Stimulated activated CD8-positive, alpha-beta memory T cell treated with anti-CD3 and anti-CD28 coated beads, Interleukin-4, amount 100 ng/mL, for 4 hours (primary cell): ENCODE measurements around the gene PIP4K2C.
A peak's percentile ranks its signal among the peaks of the same experiment; 100 is the strongest.
"Not testable (repeated sequence)": the region's sequence is repeated elsewhere in the genome, so short reads cannot be mapped to it uniquely, and the experiment has no call there.

Experiments used
- DNase-seq, 2 donors: peaks; one replicate each; pipeline ENCODE4 v3.0.0-alpha.2; 2020; ENCODE audit warnings: low read depth in 2 of 2, low spot score in 1 of 2

PIP4K2C gene

GRCh38 chr12:57558864-57559263, 32.1 kb upstream of the PIP4K2C start:
- no peak for DNase-seq

- no peak for DNase-seq
Measured at GRCh38 chr12:57560516-57560915, 30.5 kb upstream of the PIP4K2C start.

- DNase-seq = not testable (repeated sequence)
Measured at GRCh38 chr12:57561117-57561516, 29.9 kb upstream of the PIP4K2C start.

- no peak for DNase-seq
Measured at GRCh38 chr12:57563358-57563757, 27.6 kb upstream of the PIP4K2C start.

GRCh38 chr12:57564178-57564740, 26.7 kb upstream of the PIP4K2C start:
- no peak for DNase-seq

GRCh38 chr12:57568838-57569237, 22.2 kb upstream of the PIP4K2C start:
- no peak for DNase-seq

GRCh38 chr12:57569858-57570257, 21.1 kb upstream of the PIP4K2C start:
- DNase-seq = no peak

GRCh38 chr12:57570438-57570837, 20.6 kb upstream of the PIP4K2C start:
- not testable (repeated sequence) for DNase-seq

- DNase-seq = no peak
Measured at GRCh38 chr12:57571926-57572762, 18.8 kb upstream of the PIP4K2C start.

- no peak for DNase-seq
Measured at GRCh38 chr12:57574795-57575194, 16.2 kb upstream of the PIP4K2C start.

- no peak for DNase-seq
Measured at GRCh38 chr12:57575771-57576612, 15.0 kb upstream of the PIP4K2C start.

GRCh38 chr12:57576613-57577160, 14.3 kb upstream of the PIP4K2C start:
- no peak for DNase-seq

GRCh38 chr12:57577981-57578758, 12.8 kb upstream of the PIP4K2C start:
- DNase-seq = no peak

- DNase-seq = no peak
Measured at GRCh38 chr12:57579011-57579410, 12.0 kb upstream of the PIP4K2C start.

GRCh38 chr12:57579677-57580465, 11.1 kb upstream of the PIP4K2C start:
- DNase-seq = no peak

GRCh38 chr12:57580466-57580795, 10.6 kb upstream of the PIP4K2C start:
- no peak for DNase-seq

GRCh38 chr12:57581802-57582201, 9.2 kb upstream of the PIP4K2C start:
- DNase-seq = no peak

- DNase-seq = no peak
Measured at GRCh38 chr12:57582440-57582839, 8.6 kb upstream of the PIP4K2C start.

- DNase-seq = peak; percentile 31 to 47
Measured at GRCh38 chr12:57583008-57583831, 7.8 kb upstream of the PIP4K2C start.
